Prostate gland (tissue), 2 donors: ENCODE results near the gene ENAH.

Experiments used
- POLR2A ChIP-seq: fragments of 450-650 bp; IDR thresholded peaks from one replicate; pipeline ENCODE4 v1.6.1; 2016; ENCODE audit warnings: antibody characterized with exemption, mild to moderate bottlenecking
- TF ChIP-seq, protein P1 (sequence below), 4 experiments: fragments of 200-600 bp in 2 of 4; fragments of 450-650 bp in 2 of 4; sonication (generic) in 2 of 4; IDR thresholded peaks; 1 replicate in 3 of 4; 2 replicates in 1 of 4; pipeline ENCODE4 v1.5.1; 2016 to 2019; ENCODE audit warnings: antibody characterized with exemption in 4 of 4, mild to moderate bottlenecking in 2 of 4, moderate library complexity in 2 of 4

- TF ChIP-seq, protein P1, sequence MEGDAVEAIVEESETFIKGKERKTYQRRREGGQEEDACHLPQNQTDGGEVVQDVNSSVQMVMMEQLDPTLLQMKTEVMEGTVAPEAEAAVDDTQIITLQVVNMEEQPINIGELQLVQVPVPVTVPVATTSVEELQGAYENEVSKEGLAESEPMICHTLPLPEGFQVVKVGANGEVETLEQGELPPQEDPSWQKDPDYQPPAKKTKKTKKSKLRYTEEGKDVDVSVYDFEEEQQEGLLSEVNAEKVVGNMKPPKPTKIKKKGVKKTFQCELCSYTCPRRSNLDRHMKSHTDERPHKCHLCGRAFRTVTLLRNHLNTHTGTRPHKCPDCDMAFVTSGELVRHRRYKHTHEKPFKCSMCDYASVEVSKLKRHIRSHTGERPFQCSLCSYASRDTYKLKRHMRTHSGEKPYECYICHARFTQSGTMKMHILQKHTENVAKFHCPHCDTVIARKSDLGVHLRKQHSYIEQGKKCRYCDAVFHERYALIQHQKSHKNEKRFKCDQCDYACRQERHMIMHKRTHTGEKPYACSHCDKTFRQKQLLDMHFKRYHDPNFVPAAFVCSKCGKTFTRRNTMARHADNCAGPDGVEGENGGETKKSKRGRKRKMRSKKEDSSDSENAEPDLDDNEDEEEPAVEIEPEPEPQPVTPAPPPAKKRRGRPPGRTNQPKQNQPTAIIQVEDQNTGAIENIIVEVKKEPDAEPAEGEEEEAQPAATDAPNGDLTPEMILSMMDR (IDR thresholded peaks at IDR 0.05) = no peak
- no peak for TF ChIP-seq POLR2A
These were observed 111.5 kb downstream of the ENAH start for GRCh38 chr1:225541383-225541782.
